ENCODE results near the gene BATF2. TPM values are rescaled to one million over a fixed set of nuclear protein-coding genes. Genes with fewer than 3 reads are reported as not detected.

BATF2 gene
- total and polyA plus RNA-seq, 4 donors, result 0.51 to 3.2 (median 1.4) TPM

GRCh38 chr11:65036931-65037330, 40.2 kb upstream of the BATF2 start:
- TF ChIP-seq GABPA (IDR thresholded peaks at IDR 0.05 in 1 of 2, conservative IDR thresholded peaks at IDR 0.05 in 1 of 2) (no peak), HNF4G (IDR thresholded peaks at IDR 0.05) (no peak), JUND (IDR thresholded peaks at IDR 0.05) (no peak), YY1 (IDR thresholded peaks at IDR 0.05) (no peak), RAD21 (IDR thresholded peaks at IDR 0.05) (no peak), SP1 (IDR thresholded peaks at IDR 0.05) (no peak), NR2F2 (IDR thresholded peaks at IDR 0.05) (no peak), CTCF (IDR thresholded peaks at IDR 0.05; ENCODE audit: low read depth, low read length, missing input control) (no peak), REST (IDR thresholded peaks at IDR 0.05) (no peak), ZBTB33 (IDR thresholded peaks at IDR 0.05) (no peak), TAF1 (conservative IDR thresholded peaks at IDR 0.05) (no peak), FOXA2 (IDR thresholded peaks at IDR 0.05) (no peak), HNF4A (conservative IDR thresholded peaks at IDR 0.05) (no peak), MAX (IDR thresholded peaks at IDR 0.05) (no peak), FOXA1 (IDR thresholded peaks at IDR 0.05) (no peak), RXRA (IDR thresholded peaks at IDR 0.05) (no peak), EGR1 (IDR thresholded peaks at IDR 0.05; ENCODE audit: low read depth in 2 of 2) (no peak), ATF3 (IDR thresholded peaks at IDR 0.05) (no peak)
- Histone ChIP-seq H3K27me3 (ENCODE audit: control insufficient read depth in 4 of 4, insufficient read depth in 4 of 4, low read length in 3 of 4) (no peaks in the 10 kb centered on the region), H3K9me3 (ENCODE audit: control insufficient read depth in 4 of 4, low read length in 3 of 4) (no peaks in the 10 kb centered on the region), H3K27ac (ENCODE audit: low read depth in 1 of 2, low read length in 2 of 2) (no peak overlapping the region), H3K4me1 (ENCODE audit: control insufficient read depth in 4 of 4, insufficient read depth in 4 of 4, low read length in 3 of 4) (peaks cover 4 to 16% (median 11%) of the 10 kb centered on the region in 4 donors), H3K36me3 (ENCODE audit: control insufficient read depth in 4 of 4, insufficient read depth in 3 of 4, low read depth in 1 of 4, low read length in 3 of 4) (peaks cover 3 to 35% (median 16%) of the 10 kb centered on the region in 4 donors), H3K9ac (ENCODE audit: low read depth in 1 of 2, low read length in 2 of 2) (no peak overlapping the region), H3K4me3 (ENCODE audit: low read depth in 1 of 3, low read length in 3 of 3) (no peak overlapping the region)
- DNase-seq (ENCODE audit: low spot score), result no peak
- WGBS, result 83% methylated on average over 6 of the region's 6 CpGs

All from liver (tissue), 9 donors.